Erythroblast (primary cell): ENCODE results near the gene NRK.
A peak's percentile ranks its signal among the peaks of the same experiment; 100 is the strongest.

Experiments
- DNase-seq, 2 experiments: peaks; one replicate each; lab custom pipeline; 2025; lab: John Stamatoyannopoulos, UW
- GATA1 ChIP-seq: IDR thresholded peaks from 2 replicates; pipeline ENCODE4 v1.6.1; 2011; ENCODE audit warnings: low read depth, mild to moderate bottlenecking, control low read depth, low read length, moderate library complexity
- POLR2A ChIP-seq: IDR thresholded peaks from 2 replicates; pipeline ENCODE4 v1.6.1; 2011; ENCODE audit warnings: mild to moderate bottlenecking, low read length

Gene NRK

GRCh38 chrX:105865709-105866108 is 43.4 kb downstream of the NRK start:
- no peak for DNase-seq
- TF ChIP-seq POLR2A = no peak
- TF ChIP-seq GATA1 = no peak

GRCh38 chrX:105869701-105870100 is 47.4 kb downstream of the NRK start:
- TF ChIP-seq POLR2A (no peak), GATA1 (no peak)
- no peak for DNase-seq

GRCh38 chrX:105870445-105870844 is 48.1 kb downstream of the NRK start:
- TF ChIP-seq POLR2A (no peak), GATA1 (no peak)
- no peak for DNase-seq

- no peak for DNase-seq
- no peak for TF ChIP-seq POLR2A
- no peak for TF ChIP-seq GATA1
Observed at GRCh38 chrX:105872941-105873340, 50.6 kb downstream of the NRK start.

GRCh38 chrX:105874790-105875189 is 52.5 kb downstream of the NRK start:
- TF ChIP-seq GATA1 (no peak), POLR2A (no peak)
- no peak for DNase-seq

- peak; percentile 0 to 7 for DNase-seq
- TF ChIP-seq GATA1 (no peak), POLR2A (no peak)
Observed at GRCh38 chrX:105876658-105877057, 54.3 kb downstream of the NRK start.

- TF ChIP-seq POLR2A = no peak
- TF ChIP-seq GATA1 = no peak
- DNase-seq = no peak
Observed at GRCh38 chrX:105880491-105880890, 58.2 kb downstream of the NRK start.

GRCh38 chrX:105882581-105883275 is 60.4 kb downstream of the NRK start:
- TF ChIP-seq POLR2A (no peak), GATA1 (no peak)
- no peak for DNase-seq

GRCh38 chrX:105894721-105895120 is 72.4 kb downstream of the NRK start:
- DNase-seq = no peak
- TF ChIP-seq POLR2A (no peak), GATA1 (no peak)

- no peak for TF ChIP-seq POLR2A
- no peak for TF ChIP-seq GATA1
- DNase-seq = no peak
Observed at GRCh38 chrX:105909576-105909975, 87.2 kb downstream of the NRK start.

- TF ChIP-seq GATA1 = no peak
- TF ChIP-seq POLR2A = no peak
- no peak for DNase-seq
Observed at GRCh38 chrX:105910563-105911105, 88.3 kb downstream of the NRK start.

GRCh38 chrX:105945266-105945665 is 122.9 kb downstream of the NRK start:
- no peak for DNase-seq
- TF ChIP-seq GATA1 (no peak), POLR2A (no peak)

GRCh38 chrX:105969487-105969886 is 147.1 kb downstream of the NRK start:
- DNase-seq = no peak
- TF ChIP-seq POLR2A (no peak), GATA1 (no peak)

- no peak for DNase-seq
- no peak for TF ChIP-seq POLR2A
- TF ChIP-seq GATA1 = no peak
Observed at GRCh38 chrX:105972690-105973386, 150.5 kb downstream of the NRK start.
